ENCODE data around the gene ATP2C1.

DNA sequence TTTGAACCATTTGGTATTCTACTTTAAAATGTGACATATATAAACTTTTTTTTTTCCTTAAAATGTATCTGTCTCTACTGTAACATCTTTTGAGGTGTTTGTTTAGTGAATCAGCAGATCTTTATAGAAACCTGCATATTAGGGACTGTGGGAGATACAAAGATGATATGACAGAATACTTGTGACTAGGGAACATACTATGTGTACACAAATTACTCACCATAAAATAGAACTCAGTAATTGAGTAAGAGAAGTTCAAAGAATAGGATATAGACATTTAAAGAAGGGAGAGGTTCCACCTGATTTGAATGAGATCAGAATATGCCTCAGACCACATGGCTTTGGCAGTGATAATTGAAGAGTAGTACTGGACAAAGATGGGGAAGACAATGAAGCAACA, 47.9 kb downstream of the ATP2C1 start:
- TF ChIP-seq, protein P1, sequence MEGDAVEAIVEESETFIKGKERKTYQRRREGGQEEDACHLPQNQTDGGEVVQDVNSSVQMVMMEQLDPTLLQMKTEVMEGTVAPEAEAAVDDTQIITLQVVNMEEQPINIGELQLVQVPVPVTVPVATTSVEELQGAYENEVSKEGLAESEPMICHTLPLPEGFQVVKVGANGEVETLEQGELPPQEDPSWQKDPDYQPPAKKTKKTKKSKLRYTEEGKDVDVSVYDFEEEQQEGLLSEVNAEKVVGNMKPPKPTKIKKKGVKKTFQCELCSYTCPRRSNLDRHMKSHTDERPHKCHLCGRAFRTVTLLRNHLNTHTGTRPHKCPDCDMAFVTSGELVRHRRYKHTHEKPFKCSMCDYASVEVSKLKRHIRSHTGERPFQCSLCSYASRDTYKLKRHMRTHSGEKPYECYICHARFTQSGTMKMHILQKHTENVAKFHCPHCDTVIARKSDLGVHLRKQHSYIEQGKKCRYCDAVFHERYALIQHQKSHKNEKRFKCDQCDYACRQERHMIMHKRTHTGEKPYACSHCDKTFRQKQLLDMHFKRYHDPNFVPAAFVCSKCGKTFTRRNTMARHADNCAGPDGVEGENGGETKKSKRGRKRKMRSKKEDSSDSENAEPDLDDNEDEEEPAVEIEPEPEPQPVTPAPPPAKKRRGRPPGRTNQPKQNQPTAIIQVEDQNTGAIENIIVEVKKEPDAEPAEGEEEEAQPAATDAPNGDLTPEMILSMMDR (IDR thresholded peaks at IDR 0.05): no peak
- no peak for TF ChIP-seq POLR2A (IDR thresholded peaks at IDR 0.05)

All from lower leg skin (tissue), 3 donors.